ENCODE measurements around the gene MRTFA.

DNA sequence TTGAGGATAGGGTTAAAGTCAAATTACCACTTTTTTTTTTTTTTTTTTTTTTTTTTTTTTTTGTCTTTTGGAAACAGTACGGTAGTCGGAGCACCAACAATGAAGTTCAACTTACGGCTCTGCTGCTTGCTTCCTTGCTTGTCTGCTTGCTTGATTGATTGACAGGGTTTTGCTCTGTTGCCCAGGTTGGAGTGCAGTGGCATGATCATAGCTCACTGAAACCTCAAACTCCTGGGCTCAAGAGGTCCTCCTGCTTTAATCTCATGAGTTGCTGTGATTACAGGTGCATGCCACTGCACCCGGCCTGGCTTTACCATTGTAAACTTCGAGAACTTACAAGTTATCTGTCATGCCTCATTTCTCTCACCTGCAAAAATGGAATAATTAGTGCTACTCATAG lies 260.4 kb downstream of the MRTFA start:
- TF ChIP-seq FOXK2 (IDR thresholded peaks at IDR 0.05) (no peak), TARDBP (IDR thresholded peaks at IDR 0.05) (no peak), BHLHE40 (IDR thresholded peaks at IDR 0.05; ENCODE audit: borderline replicate concordance) (no peak), LEF1 (IDR thresholded peaks at IDR 0.05; ENCODE audit: borderline replicate concordance) (no peak), SP1 (IDR thresholded peaks at IDR 0.05) (no peak), HDGF (IDR thresholded peaks at IDR 0.05; ENCODE audit: borderline replicate concordance) (no peak), ARNT (IDR thresholded peaks at IDR 0.05) (no peak), ELF4 (IDR thresholded peaks at IDR 0.05) (no peak), NFRKB (IDR thresholded peaks at IDR 0.05) (no peak), FOXM1 (IDR thresholded peaks at IDR 0.05; ENCODE audit: borderline replicate concordance) (no peak), FOXA1 (IDR thresholded peaks at IDR 0.05) (no peak)
